B cell (primary cell): ENCODE measurements around the gene CAPN9. TPM values are rescaled to one million over a fixed set of nuclear protein-coding genes. Genes with fewer than 3 reads are reported as not detected.

Experiments used
- ATAC-seq: fragments of 200-7000 bp; cut with Tn5 transposase; one replicate; pipeline ENCODE4 v1.10.0; 2021; ENCODE audit warnings: low read depth, mild to moderate bottlenecking, moderate number of reproducible peaks, moderate library complexity
- CTCF ChIA-PET: fragments of 350-600 bp; sonication (Branson Sonifier 250); formaldehyde crosslinking; loops from one replicate; lab custom pipeline; 2021; ENCODE audit warnings: antibody characterized with exemption, inconsistent platforms; lab: Charles Lee
- POLR2A ChIA-PET: fragments of 350-600 bp; sonication (Branson Sonifier 250); formaldehyde crosslinking; loops from one replicate; lab custom pipeline; 2021; ENCODE audit warnings: antibody characterized with exemption; lab: Charles Lee
- DNase-seq: peaks from one replicate; pipeline ENCODE4 v3.0.0; 2013
- H2AFZ ChIP-seq: 2 replicates; pipeline ENCODE4 v1.6.1; 2012; ENCODE audit warnings: mild to moderate bottlenecking, low read depth, low read length; ENCODE audit not compliant: insufficient read depth, poor library complexity, severe bottlenecking
- H3K27ac ChIP-seq, 2 donors: 1 replicate in 1 of 2; 2 replicates in 1 of 2; pipeline ENCODE4 v1.5.1; 2012 to 2013; ENCODE audit warnings: low read length in 2 of 2, mild to moderate bottlenecking in 2 of 2, moderate library complexity in 1 of 2
- H3K27me3 ChIP-seq, 4 experiments: fragments of 200-600 bp in 1 of 4; sonication (generic) in 1 of 4; replicated peaks in 1 of 4; 1 replicate in 2 of 4; 2 replicates in 2 of 4; pipeline versions ENCODE4 v1.6.1 to v1.7.0; 2013 to 2016; ENCODE audit warnings: low read length in 3 of 4, mild to moderate bottlenecking in 2 of 4, mixed read lengths in 1 of 4, moderate library complexity in 1 of 4; ENCODE audit not compliant: insufficient read depth in 4 of 4, control insufficient read depth in 3 of 4; ENCODE audit errors: control extremely low read depth in 1 of 4
- H3K36me3 ChIP-seq, 2 experiments: replicated peaks in 1 of 2; 1 replicate in 1 of 2; 2 replicates in 1 of 2; pipeline versions ENCODE4 v1.6.1 to v1.7.1; 2013; ENCODE audit warnings: low read length in 1 of 2; ENCODE audit not compliant: insufficient read depth in 2 of 2, control insufficient read depth in 1 of 2; ENCODE audit errors: control extremely low read depth in 1 of 2, extremely low read depth in 1 of 2
- H3K4me1 ChIP-seq, 2 donors: fragments of 200-600 bp in 1 of 2; sonication (generic) in 1 of 2; 1 replicate in 1 of 2; 2 replicates in 1 of 2; pipeline versions ENCODE4 v1.5.1 to v1.6.1; 2013 to 2017; ENCODE audit warnings: low read length in 2 of 2; ENCODE audit not compliant: control insufficient read depth in 2 of 2, insufficient read depth in 2 of 2
- H3K4me2 ChIP-seq: replicated peaks from 2 replicates; pipeline ENCODE3; 2012; ENCODE audit warnings: mild to moderate bottlenecking, low read depth, low read length; ENCODE audit not compliant: poor library complexity, severe bottlenecking
- H3K4me3 ChIP-seq, 5 experiments: fragments of 200-600 bp in 1 of 5; sonication (generic) in 1 of 5; 1 replicate in 3 of 5; 2 replicates in 2 of 5; pipeline versions ENCODE4 v1.5.1 to v1.7.0; 2011 to 2016; ENCODE audit warnings: low read length in 4 of 5, mild to moderate bottlenecking in 4 of 5, low read depth in 2 of 5, control low read depth in 1 of 5, moderate library complexity in 1 of 5; ENCODE audit not compliant: insufficient read depth in 1 of 5; ENCODE audit errors: control extremely low read depth in 1 of 5, extremely low read depth in 1 of 5
- H3K79me2 ChIP-seq: fragments of 200-600 bp; sonication (generic); one replicate; pipeline ENCODE4 v1.6.0; 2016; ENCODE audit warnings: low read length; ENCODE audit not compliant: control insufficient read depth, insufficient read depth
- H3K9ac ChIP-seq: fragments of 200-600 bp; sonication (generic); 2 replicates; pipeline ENCODE4 v1.6.1; 2017; ENCODE audit warnings: mild to moderate bottlenecking, low read length, moderate library complexity
- H3K9me3 ChIP-seq, 3 donors: one replicate each; pipeline versions ENCODE4 v1.6.1 to v1.7.1; 2013; ENCODE audit warnings: low read length in 2 of 3; ENCODE audit not compliant: control insufficient read depth in 2 of 3, insufficient read depth in 1 of 3; ENCODE audit errors: control extremely low read depth in 1 of 3
- H4K20me1 ChIP-seq: 2 replicates; pipeline ENCODE4 v1.6.0; 2012; ENCODE audit warnings: mild to moderate bottlenecking, low read length; ENCODE audit not compliant: insufficient read depth, control insufficient read depth, poor library complexity, severe bottlenecking
- H3K27ac Mint-ChIP-seq: one replicate; pipeline ENCODE4 v1.8.0; 2021; ENCODE audit warnings: mixed read lengths
- H3K27me3 Mint-ChIP-seq: one replicate; pipeline ENCODE4 v1.8.0; 2021; ENCODE audit warnings: mixed read lengths
- H3K4me1 Mint-ChIP-seq: one replicate; pipeline ENCODE4 v1.8.0; 2021; ENCODE audit warnings: mixed read lengths
- H3K4me3 Mint-ChIP-seq: one replicate; pipeline ENCODE4 v1.8.0; 2021; ENCODE audit warnings: mixed read lengths
- H3K9me3 Mint-ChIP-seq: one replicate; pipeline ENCODE4 v1.8.0; 2022; ENCODE audit warnings: mixed read lengths; ENCODE audit not compliant: insufficient read depth
- EZH2 ChIP-seq: IDR thresholded peaks from 2 replicates; pipeline ENCODE4 v1.6.1; 2012; ENCODE audit warnings: borderline replicate concordance, low read depth, mild to moderate bottlenecking, moderate library complexity, low read length; ENCODE audit not compliant: insufficient read depth, poor library complexity, severe bottlenecking
- WGBS: methylation state at CpG from one replicate; pipeline ENCODE4 v1.1.5; 2013; ENCODE audit warnings: missing lambda C conversion rate; ENCODE audit not compliant: insufficient coverage; 5-methylcytosine and 5-hydroxymethylcytosine counted together
- intact Hi-C: fragments of 100-400 bp; cut with micrococcal nuclease; formaldehyde crosslinking; loops from one replicate; pipeline ENCODE4 v1.10.0; 2022
- polyA plus RNA-seq: library from polyadenylated mRNA; depleted of rRNA; stranded (reverse); fragments of >200 nt; gene quantifications from 2 replicates; pipeline ENCODE4 v1.2.3, GENCODE V29; 2012
- total RNA-seq, 2 donors: library from RNA; stranded (reverse); fragments of 120-200 nt in 1 of 2; gene quantifications; 1 replicate in 1 of 2; 2 replicates in 1 of 2; pipeline versions ENCODE4 v1.2.3 to v1.2.4, GENCODE V29; 2013 to 2022
- TF ChIP-seq, protein P1 (sequence below): fragments of 200-600 bp; IDR thresholded peaks from one replicate; pipeline ENCODE4 v1.8.0; 2022; ENCODE audit warnings: antibody characterized with exemption, mild to moderate bottlenecking

The CAPN9 gene
- total and polyA plus RNA-seq, 2 donors (not counting 1 experiment from before 2014, with no cell fraction given) = not detected

DNA sequence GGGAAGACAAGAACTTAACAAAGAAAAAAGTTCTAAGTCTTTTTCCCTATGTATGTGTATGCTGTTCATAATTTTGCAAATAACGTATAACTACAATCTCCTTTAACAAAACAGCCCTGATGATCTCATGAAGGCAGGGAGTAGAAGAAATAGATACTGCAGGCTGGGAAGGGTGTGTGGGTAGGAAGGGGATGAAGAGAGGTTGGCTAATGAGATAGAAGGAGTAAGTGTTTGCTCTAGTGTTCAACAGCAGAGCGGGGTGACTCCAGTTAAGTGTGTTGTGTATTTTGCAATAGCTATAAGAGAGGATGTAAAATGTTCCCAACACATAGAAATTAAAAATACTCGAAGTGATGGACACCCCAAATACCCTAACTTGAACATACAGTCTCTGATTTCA, 101.0 kb downstream of the CAPN9 start:
- ChIA-PET CTCF (no interaction called here), POLR2A (no interaction called here)
- intact Hi-C loops = no loop called here
- no peak for TF ChIP-seq EZH2
- TF ChIP-seq, protein P1, sequence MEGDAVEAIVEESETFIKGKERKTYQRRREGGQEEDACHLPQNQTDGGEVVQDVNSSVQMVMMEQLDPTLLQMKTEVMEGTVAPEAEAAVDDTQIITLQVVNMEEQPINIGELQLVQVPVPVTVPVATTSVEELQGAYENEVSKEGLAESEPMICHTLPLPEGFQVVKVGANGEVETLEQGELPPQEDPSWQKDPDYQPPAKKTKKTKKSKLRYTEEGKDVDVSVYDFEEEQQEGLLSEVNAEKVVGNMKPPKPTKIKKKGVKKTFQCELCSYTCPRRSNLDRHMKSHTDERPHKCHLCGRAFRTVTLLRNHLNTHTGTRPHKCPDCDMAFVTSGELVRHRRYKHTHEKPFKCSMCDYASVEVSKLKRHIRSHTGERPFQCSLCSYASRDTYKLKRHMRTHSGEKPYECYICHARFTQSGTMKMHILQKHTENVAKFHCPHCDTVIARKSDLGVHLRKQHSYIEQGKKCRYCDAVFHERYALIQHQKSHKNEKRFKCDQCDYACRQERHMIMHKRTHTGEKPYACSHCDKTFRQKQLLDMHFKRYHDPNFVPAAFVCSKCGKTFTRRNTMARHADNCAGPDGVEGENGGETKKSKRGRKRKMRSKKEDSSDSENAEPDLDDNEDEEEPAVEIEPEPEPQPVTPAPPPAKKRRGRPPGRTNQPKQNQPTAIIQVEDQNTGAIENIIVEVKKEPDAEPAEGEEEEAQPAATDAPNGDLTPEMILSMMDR = no peak
- Histone ChIP-seq H3K36me3 (no peaks in the 10 kb centered on the region), H3K27ac (no peak overlapping the region), H3K79me2 (no peaks in the 10 kb centered on the region), H3K4me1 (no peaks in the 10 kb centered on the region), H4K20me1 (no peaks in the 10 kb centered on the region), H3K9ac (no peak overlapping the region), H3K4me2 (no peak overlapping the region), H3K4me3 (no peak overlapping the region), H3K9me3 (no peaks in the 10 kb centered on the region), H3K27me3 (no peaks in the 10 kb centered on the region), H2AFZ (no peak overlapping the region)
- DNase-seq = no peak
- Mint-ChIP-seq H3K27me3 (no peaks in the 10 kb centered on the region), H3K4me3 (no peak overlapping the region), H3K27ac (no peak overlapping the region), H3K4me1 (peaks cover 2% of the 10 kb centered on the region), H3K9me3 (no peaks in the 10 kb centered on the region)
- ATAC-seq = no peak
- WGBS = no CpG with 5 or more reads among the region's 3 CpGs

DNA sequence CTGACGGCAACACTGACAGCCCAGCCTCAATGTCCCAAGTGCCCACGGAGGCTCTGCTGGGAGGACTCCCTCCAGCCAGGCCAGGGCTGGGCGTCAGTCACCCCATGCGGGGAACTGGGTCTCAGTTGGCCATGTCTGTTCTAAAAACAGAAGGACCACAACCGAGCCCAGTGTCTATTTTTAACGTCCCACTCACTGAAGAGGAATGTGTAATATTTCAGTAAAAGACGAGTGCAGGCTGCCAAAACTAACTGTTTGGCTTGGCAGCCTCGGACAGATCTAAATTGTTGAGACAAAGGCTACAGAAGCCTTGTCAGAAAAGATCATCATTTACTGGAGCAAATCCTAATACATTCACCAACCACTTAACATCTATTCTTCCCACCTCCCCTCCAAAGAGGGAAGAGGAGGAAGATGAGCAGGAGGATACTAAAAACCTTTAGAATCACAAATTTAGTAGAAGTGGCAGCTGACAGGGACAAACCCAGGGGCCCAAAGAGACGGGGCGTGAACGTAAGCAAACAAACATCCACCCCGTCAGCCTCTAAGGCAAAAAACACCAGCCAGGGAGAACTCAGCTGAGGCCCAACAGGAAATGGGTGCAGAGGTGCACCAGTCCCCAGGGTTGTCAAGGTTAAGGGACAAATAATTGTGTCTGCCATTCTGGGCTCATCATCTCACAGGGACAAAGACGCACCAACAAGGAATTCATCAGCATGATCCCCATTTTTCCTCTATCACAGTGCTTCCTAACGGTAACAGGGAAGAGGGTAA, 102.5 kb downstream of the CAPN9 start:
- Histone ChIP-seq H3K36me3 (no peaks in the 10 kb centered on the region), H3K4me2 (no peak overlapping the region), H3K9ac (no peak overlapping the region), H3K9me3 (no peaks in the 10 kb centered on the region), H3K27me3 (no peaks in the 10 kb centered on the region), H3K27ac (no peak overlapping the region), H3K4me3 (no peak overlapping the region), H4K20me1 (no peaks in the 10 kb centered on the region), H3K4me1 (no peaks in the 10 kb centered on the region), H2AFZ (no peak overlapping the region), H3K79me2 (no peaks in the 10 kb centered on the region)
- H3K9me3 Mint-ChIP-seq = no peaks in the 10 kb centered on the region
- DNase-seq (no peak), ATAC-seq (no peak)
- TF ChIP-seq, protein P1 = no peak
- TF ChIP-seq EZH2 = no peak
- H3K27me3 Mint-ChIP-seq = no peaks in the 10 kb centered on the region
- CTCF ChIA-PET = no interaction called here
- POLR2A ChIA-PET = no interaction called here
- WGBS = 93% methylated on average over 9 of the region's 14 CpGs
- no peak overlapping the region for H3K27ac Mint-ChIP-seq
- H3K4me1 Mint-ChIP-seq = peaks cover 2% of the 10 kb centered on the region
- H3K4me3 Mint-ChIP-seq = no peak overlapping the region
- intact Hi-C loops = no loop called here
